Measurements from ENCODE around the gene C14orf119. TPM values are rescaled to one million over a fixed set of nuclear protein-coding genes. Genes with fewer than 3 reads are reported as not detected.

Gene C14orf119
- total RNA-seq, 2 experiments from 2014 or later: 42.4 to 44.5 TPM

- CTCF ChIA-PET (ENCODE audit: unreplicated experiment): no interaction called here
- H2AFZ ChIP-seq (ENCODE audit: low read length): no peak overlapping the region
Measured at GRCh38 chr14:23066368-23066767, 28.9 kb upstream of the C14orf119 start.

GRCh38 chr14:23066855-23067744 lies 28.2 kb upstream of the C14orf119 start:
- no peaks in the 10 kb centered on the region for H3K9me2 ChIP-seq (ENCODE audit: insufficient read depth, low read length)
- POLR2A ChIA-PET: no interaction called here
- no peaks in the 10 kb centered on the region for H3K9me3 ChIP-seq (ENCODE audit: low read length)
- H3K4me3 ChIP-seq (ENCODE audit: low read depth, low read length, poor library complexity, severe bottlenecking): no peak overlapping the region
- H3K27ac ChIP-seq (ENCODE audit: low read depth, low read length, poor library complexity, severe bottlenecking): no peak overlapping the region
- no TSS peak for BruUV-seq (replicated peaks)
- no peak for DNase-seq (ENCODE audit: low spot score)
- TF ChIP-seq EZH2phosphoT487 (IDR thresholded peaks at IDR 0.05; ENCODE audit: borderline replicate concordance, low read depth, low read length) (no peak), CTCF (conservative IDR thresholded peaks at IDR 0.05; ENCODE audit: low read length) (no peak)
- no peak overlapping the region for H3K4me2 ChIP-seq (ENCODE audit: low read length)
- H3K79me2 ChIP-seq (ENCODE audit: insufficient read depth, low read depth, low read length): peaks cover 45% of the 10 kb centered on the region
- H3K4me1 ChIP-seq (ENCODE audit: insufficient read depth, low read length, poor library complexity, severe bottlenecking): peaks cover 27% of the 10 kb centered on the region
- CTCF ChIA-PET (ENCODE audit: unreplicated experiment): interaction anchor here (0.6 kb wide), 1 partner anchor 194 kb away, joined by 7 read pairs; no protein-coding TSS in a partner anchor
- peaks cover 84% of the 10 kb centered on the region for H3K36me3 ChIP-seq (ENCODE audit: insufficient read depth, low read length)
- H4K20me1 ChIP-seq (ENCODE audit: insufficient read depth, low read length): 0 out of 2 replicates have a peak, but pooled peaks cover 9% of the 10 kb centered on the region
- H2AFZ ChIP-seq (ENCODE audit: low read length): no peak overlapping the region
- intact Hi-C loops (cut with micrococcal nuclease; ENCODE audit: unreplicated experiment): no loop called here

More at GRCh38 chr14:23066368-23066767, 28.9 kb upstream of the C14orf119 start:
- Histone ChIP-seq H3K4me3 (ENCODE audit: low read depth, low read length, poor library complexity, severe bottlenecking) (no peak overlapping the region), H3K9me3 (ENCODE audit: low read length) (no peaks in the 10 kb centered on the region), H3K4me2 (ENCODE audit: low read length) (no peak overlapping the region), H3K36me3 (ENCODE audit: insufficient read depth, low read length) (peaks cover 84% of the 10 kb centered on the region), H4K20me1 (ENCODE audit: insufficient read depth, low read length) (0 out of 2 replicates have a peak, but pooled peaks cover 9% of the 10 kb centered on the region), H3K27ac (ENCODE audit: low read depth, low read length, poor library complexity, severe bottlenecking) (no peak overlapping the region), H3K4me1 (ENCODE audit: insufficient read depth, low read length, poor library complexity, severe bottlenecking) (peaks cover 20% of the 10 kb centered on the region), H3K9me2 (ENCODE audit: insufficient read depth, low read length) (no peaks in the 10 kb centered on the region), H3K79me2 (ENCODE audit: insufficient read depth, low read depth, low read length) (peaks cover 45% of the 10 kb centered on the region)
- DNase-seq (ENCODE audit: low spot score): no peak
- no TSS peak for BruUV-seq (replicated peaks)
- TF ChIP-seq CTCF (conservative IDR thresholded peaks at IDR 0.05; ENCODE audit: low read length) (no peak), EZH2phosphoT487 (IDR thresholded peaks at IDR 0.05; ENCODE audit: borderline replicate concordance, low read depth, low read length) (no peak)
- POLR2A ChIA-PET: interaction anchor here (0.6 kb wide), 1 partner anchor 513 kb away, joined by 3 read pairs; no protein-coding TSS in a partner anchor
- intact Hi-C loops (cut with micrococcal nuclease; ENCODE audit: unreplicated experiment): no loop called here

Data from OCI-LY7 (cell line).